ENCODE results near the gene TRPM2.

Gene TRPM2

GRCh38 chr21:44353191-44353970 lies at the start of gene TRPM2:
TSS of gene TRPM2 (plus strand) at chr21:44353621. CDS start at chr21:44353701, 80 bp downstream.
- H3K4me3 ChIP-seq = peak within 1 kb of the TSS; percentile 38
- no peak for DNase-seq (ENCODE audit: low spot score)
- H3K27ac ChIP-seq = peak within 1 kb of the TSS in 1 of 2 donors; percentile 72
- no peak for TF ChIP-seq CTCF (IDR thresholded peaks at IDR 0.05)

DNA sequence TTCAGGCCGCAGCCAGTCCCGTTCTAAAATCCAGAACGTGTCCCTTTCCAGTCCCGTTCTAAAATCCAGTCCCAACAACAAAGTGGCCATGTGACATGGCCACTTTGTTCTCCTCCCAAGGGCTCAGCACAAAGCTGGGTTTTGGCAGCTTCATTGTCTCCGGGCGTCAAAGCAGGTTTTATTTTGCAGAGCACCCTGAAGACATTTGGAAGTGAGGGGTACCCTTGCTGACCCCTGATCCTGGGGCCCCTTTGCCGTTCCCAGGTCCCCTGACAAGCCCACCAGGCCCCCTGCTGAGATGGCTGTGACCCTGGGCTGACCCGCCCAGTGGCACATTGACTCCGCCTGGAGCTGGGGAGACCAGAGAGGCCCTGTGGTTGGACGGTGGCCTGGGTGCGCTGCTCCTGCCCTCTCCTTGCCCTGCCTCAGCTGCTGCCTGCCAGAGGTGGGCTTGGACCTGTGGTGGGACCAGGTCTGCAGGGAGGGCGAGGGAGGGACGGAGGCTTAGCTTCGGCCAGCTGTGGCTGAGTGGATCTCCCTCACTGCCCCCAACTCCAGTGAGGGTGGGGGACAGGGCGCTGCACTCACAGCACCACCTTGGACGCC lies 49.3 kb upstream of the TRPM2 start:
- Histone ChIP-seq H3K27ac (peak overlapping the region in 1 of 2 donors; percentile 37), H3K4me3 (no peak overlapping the region)
- TF ChIP-seq CTCF (IDR thresholded peaks at IDR 0.05) = no peak
- DNase-seq (ENCODE audit: low spot score) = no peak

- no peak for DNase-seq (ENCODE audit: low spot score)
- peak; percentile 23 for TF ChIP-seq CTCF (IDR thresholded peaks at IDR 0.05)
- H3K4me3 ChIP-seq = no peak overlapping the region
- H3K27ac ChIP-seq = peak overlapping the region in 1 of 2 donors; percentile 28
These were observed 48.5 kb upstream of the TRPM2 start for GRCh38 chr21:44304877-44305293.

DNA sequence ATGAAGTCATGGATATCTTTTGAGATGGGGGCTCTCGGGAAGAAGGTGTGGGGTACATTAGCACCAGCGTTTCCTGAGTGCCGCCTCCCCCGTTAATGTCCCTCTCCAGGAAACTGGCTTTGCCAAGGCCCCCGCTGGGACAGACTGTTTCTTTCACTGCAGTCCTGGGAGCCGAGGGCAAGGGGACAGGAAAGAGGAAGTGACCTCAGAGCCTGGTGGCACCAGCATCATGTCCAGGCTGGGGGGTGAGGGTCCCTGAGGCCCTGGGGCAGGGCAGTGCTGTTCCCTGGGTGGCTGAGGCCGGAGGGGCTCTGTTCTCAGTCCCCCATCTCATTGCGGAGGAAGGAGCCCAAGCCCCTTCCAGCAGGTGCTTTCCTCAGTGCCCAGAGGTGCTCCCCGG lies 47.7 kb upstream of the TRPM2 start:
- no peak for TF ChIP-seq CTCF (IDR thresholded peaks at IDR 0.05)
- H3K4me3 ChIP-seq = no peak overlapping the region
- no peak for DNase-seq (ENCODE audit: low spot score)
- H3K27ac ChIP-seq = peak overlapping the region in 1 of 2 donors; percentile 45

GRCh38 chr21:44306936-44307704 lies 46.3 kb upstream of the TRPM2 start:
- TF ChIP-seq CTCF (IDR thresholded peaks at IDR 0.05) = no peak
- DNase-seq (ENCODE audit: low spot score) = no peak
- Histone ChIP-seq H3K4me3 (no peak overlapping the region), H3K27ac (peak overlapping the region in 1 of 2 donors; percentile 45)

GRCh38 chr21:44310628-44311507 lies 42.6 kb upstream of the TRPM2 start:
- DNase-seq (ENCODE audit: low spot score) = no peak
- Histone ChIP-seq H3K27ac (no peak overlapping the region), H3K4me3 (no peak overlapping the region)
- TF ChIP-seq CTCF (IDR thresholded peaks at IDR 0.05) = no peak

Data from coronary artery (tissue), 2 donors.